ENCODE data around the gene NFATC2.

- TF ChIP-seq CTCF (IDR thresholded peaks at IDR 0.05) (no peak), POLR2A (IDR thresholded peaks at IDR 0.05) (no peak), POLR2AphosphoS5 (IDR thresholded peaks at IDR 0.05) (no peak)
These were observed 35.8 kb downstream of the NFATC2 start for GRCh38 chr20:51506527-51507215.

Data from breast epithelium (tissue), 3 donors.